ENCODE measurements around the gene ANGPTL8.

ANGPTL8 gene

DNA sequence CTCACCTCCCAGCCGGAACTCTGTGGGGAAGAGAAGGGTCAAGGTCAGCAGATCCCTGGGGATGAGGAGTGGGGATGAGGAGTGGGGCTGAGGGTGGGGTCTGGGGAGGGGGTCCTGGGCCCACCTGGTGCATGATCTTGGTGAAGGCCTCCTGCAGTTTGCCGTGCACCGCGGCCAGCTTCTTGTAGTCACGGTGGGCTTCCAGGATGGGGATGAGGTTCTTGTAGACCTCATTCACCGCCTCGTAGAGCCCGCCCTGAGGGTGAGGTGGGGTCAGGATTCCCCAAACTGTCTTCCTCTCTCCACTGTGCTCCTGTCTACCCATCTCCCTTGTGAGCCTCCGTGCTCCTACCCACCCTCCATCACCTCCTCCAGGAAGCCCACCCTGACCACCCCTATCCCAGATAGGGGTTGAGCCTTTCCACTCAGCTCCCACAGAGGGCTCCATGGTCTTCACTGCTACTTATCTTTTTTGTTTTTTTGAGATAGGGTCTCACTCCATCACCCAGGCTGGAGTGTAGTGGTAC is 35.3 kb upstream of the ANGPTL8 start:
- DNase-seq: no peak

DNA sequence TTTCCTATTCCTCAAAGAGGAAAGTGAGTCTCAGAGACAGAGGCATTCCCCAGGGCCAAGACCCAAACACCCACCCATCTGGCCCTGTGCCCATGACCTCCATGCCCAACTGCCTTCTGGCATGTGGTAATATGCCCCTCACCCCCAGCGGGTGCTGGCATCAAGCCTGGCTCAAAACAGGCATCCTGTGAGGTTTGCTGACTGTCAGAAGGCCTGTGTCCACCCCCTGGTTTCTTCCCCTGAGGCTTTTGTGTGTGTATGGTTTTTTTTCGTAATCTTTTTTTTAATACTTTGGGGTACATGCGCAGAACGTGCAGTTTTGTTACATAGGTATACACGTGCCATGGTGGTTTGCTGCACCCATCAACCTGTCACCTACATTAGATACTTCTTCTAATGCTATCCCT is 34.5 kb upstream of the ANGPTL8 start:
- DNase-seq: no peak

DNA sequence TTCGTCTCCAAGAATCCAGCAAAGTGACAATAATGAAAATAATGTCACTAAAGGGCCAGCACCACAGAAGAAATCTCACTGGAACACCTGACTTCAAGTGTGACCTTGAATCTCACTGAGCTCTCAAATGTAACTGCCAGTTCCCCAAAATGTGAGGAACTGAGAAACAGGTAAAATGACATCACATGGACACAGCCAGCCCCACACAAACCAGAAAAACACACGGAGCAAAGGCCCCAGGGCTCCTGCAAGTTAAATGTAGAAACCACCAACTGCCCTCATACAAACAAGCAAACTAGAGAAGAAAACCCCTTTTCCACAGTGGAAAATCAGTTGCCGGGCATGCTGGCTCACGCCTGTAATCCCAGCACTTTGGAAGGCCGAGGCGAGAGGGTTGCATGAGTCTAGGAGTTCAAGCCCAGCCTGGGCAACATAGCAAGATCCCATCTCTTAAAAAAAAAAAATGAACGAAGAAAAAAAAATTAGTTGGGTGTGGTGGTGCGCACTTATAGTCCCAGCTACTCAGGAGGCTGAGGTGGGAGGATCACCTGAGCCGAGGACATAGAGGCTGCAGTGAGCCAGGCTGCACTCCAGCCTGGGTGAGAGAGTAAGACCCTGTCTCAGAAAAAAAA is 33.4 kb upstream of the ANGPTL8 start:
- DNase-seq: no peak

DNA sequence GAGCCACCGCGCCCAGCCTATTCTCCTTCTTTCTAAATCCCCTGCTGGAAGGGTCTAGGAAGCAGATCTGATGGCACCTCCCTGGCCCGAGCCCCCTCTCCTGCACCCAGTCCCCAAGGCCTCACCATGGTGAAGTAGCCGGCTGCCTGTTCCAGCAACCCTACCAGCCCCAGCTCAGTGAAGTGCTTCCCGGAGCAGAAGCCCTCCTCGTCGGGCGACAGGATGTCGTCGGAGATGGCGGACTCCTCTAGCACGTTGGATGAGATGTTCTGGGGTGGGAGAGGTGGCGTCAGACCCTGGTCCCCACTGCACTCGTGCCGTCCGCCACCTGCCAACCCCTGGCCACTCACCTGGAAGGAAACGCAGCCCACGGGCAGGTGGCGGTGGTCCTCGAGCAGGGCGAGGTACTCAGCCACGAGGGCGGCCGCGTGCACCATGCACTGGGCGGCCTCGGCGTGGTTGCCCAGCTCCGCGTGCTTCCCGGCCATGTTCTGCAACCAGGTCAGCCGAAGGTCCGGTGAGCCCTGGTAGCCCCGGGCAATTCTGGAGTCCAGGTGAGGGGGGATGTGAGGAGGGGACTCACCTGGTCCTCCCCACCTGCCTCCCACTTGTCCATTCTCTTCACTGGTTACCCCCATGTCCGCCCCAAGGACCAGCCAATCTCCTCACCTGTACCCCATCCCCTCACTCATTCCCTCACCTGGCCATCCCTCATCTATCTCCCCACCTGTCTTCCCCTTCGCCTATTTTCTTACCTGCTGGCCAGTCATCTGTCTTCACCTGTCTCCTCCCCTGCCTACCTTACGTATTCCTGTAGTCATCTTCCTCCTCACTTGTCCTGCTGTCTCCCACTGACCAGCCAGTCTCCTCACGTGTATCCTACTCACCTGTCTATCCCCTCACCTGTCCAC is 30.6 kb upstream of the ANGPTL8 start:
- no peak for DNase-seq

DNA sequence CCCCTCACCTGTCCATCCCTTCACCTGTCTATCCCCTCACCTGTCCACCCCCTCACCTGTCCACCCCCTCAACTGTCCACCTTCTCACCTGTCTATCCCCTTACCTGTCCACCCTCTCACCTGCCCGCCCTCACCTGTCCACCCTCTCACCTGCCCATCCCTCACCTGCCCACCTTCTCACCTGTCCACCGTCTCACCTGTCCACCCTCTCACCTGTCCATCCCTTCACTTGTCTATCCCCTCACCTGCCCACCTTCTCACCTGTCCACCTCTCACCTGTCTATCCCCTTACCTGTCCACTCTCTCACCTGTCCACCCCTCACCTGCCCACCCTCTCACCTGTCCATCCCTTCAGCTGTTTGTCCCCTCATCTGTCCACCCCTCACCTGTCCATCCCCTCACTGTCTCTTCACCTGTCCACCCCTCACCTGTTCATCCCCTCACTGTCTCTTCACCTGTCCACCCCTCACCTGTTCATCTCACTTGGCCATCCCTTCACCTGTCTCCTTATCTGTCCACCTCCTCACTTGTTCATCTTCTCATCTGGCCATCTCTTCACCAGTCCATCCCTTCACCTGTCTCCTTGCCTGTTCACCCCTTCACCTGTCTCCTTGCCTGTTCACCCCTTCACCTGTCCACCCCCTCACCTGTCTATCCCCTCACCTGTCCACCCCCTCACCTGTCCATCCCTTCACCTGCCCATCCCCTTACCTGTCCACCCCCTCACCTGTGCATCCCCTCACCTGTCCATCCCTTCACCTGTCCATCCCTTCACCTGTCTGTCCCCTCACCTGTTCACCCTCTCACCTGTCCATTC is 29.4 kb upstream of the ANGPTL8 start:
- DNase-seq: no peak

DNA sequence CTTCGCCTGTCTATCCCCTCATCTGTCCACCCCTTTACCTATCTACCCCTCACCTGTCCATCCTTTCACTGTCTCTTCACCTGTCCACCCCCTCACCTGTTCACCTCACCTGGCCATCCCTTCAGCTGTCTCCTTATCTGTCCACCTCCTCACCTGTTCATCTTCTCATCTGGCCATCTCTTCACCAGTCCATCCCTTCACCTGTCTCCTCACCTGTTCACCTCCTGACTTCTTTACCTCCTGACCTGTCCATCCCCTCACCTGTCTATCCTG is 28.8 kb upstream of the ANGPTL8 start:
- DNase-seq: no peak

DNA sequence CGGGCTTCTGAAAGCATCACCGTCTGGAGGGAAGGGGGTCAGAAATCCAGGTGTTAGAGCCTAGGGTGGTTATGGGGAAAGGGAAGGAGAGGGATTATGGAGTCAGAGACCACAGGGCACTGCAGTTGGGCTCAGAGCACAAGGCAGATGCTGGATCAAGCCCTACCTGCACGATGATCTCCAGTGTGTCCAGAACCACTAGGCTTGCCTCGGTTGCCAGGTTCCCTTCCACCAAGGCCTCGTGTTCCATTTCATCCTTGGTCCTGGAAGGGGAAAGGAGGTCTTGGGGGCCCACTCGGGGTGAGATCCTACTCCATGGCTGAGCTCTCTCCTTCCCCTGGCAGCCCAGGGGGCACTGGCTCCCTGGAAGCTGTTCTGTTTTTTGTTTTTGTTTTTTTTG is 25.0 kb upstream of the ANGPTL8 start:
- no peak for DNase-seq

DNA sequence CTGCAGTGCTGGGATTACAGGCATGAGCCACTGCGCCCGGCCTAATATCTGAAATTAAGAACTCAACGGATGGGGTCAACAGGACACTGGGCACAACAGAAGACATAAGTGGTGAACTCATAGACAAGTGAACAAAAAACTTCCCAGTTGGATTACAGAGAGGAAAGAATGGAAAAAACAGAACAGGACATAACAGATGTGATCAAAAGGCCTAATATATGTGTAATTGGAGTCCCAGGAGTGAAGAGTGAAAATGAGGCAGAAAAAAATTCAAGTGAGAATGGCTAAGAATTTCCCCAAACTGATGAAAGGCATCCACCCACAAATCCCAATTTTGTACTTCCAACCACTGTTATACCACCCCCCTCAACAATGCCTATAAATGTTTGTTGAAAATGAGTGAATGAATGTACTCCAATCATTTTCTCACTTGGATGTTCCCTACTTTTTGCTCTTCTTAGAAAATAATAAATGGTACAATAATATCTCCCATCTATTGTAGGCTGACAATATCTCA is 18.3 kb upstream of the ANGPTL8 start:
- no peak for DNase-seq

DNA sequence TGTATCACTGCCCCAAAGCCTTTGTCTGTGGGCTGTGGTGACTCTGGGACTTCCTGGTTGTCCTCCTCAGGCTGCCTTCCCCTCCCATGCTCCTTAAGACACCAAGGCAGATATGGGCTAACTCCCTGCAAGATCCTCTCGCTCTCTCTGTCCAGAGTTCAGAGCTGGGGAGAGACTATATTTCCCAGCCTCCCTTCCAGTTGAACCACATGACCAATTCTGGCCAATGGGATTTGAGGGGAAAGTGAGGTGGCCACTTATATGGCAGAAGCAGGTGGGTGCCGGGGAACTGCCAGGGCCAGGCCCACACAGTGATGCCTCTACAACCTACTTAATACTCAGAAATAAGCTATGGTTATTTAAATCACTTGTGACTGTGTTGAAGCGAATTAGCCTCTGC is 16.2 kb upstream of the ANGPTL8 start:
- no peak for DNase-seq

DNA sequence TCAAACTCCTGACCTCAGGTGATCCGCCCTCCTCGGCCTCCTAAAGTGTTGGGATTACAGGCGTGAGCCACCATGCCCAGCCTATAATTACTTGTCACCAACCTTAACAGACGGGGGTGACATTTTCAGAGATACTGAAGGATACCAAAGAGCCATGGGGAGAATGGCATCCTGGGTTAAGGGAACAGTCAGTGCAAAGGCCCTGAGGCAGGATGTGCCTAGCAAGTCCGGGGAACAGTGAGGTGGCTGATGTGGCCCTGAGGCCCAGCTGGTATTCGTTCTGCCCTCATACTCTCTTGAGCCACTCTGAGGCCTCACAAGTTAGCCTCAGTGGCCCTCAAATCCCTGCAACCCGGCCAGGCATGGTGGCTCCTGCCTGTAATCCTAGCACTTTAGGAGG is 15.0 kb upstream of the ANGPTL8 start:
- DNase-seq: no peak

DNA sequence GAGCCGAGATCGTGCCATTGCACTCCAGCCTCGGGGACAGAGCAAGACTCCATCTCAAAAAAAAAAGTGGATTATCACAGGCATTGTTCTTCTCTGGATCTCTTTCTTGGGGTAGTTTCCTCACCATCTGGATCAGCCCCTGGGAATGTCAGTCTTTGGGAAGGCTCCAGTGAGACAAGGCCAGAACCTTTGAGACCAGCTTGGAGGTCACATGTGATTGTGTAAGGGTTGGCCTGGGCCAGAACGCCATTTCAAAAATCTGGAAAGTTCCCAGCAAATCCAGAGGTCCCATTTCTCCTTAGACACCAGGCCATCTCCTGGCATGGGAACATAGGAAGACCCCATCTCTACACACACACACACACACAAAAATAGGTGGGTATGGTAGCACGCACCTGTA is 14.2 kb upstream of the ANGPTL8 start:
- DNase-seq: no peak

DNA sequence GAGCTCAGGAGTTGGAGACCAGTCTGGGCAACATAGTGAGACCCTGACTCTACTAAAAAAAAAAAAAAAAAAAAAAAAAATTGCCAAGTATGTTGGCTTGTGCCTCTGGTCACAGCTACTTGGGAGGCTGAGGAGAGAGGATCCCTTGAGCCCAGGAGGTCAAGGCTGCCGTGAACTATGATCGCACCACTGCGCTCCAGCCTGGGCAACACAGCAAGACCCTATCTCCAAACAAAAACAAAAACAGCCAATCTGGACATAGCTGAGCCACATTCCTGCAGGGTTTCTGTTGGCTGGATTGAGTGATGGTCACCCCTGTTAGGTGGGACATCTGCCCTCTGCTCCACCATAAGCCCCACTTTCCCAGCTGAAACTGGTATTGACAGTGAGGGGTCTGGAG is 13.6 kb upstream of the ANGPTL8 start:
- no peak for DNase-seq

DNA sequence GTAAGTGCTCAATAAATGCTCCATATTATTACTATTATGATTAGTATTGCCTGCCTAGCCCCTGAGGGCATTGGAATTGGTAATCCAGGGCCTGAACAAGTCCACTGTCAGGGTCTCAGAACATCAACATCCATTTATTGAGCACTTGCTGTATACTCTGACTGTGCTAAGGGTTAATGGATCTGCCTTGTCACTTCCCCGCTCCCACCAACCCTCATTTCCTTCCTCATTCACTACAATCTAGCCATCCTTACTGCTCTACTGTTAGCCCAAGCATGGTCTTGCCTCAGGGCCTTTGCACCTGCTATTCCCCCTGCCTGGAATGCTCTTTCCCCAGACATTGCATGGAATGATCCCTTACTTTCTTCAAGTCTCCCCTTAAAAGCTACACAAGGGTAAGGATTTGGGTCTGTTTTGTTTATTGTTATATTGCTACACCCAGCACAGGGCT is 12.7 kb upstream of the ANGPTL8 start:
- DNase-seq: no peak

DNA sequence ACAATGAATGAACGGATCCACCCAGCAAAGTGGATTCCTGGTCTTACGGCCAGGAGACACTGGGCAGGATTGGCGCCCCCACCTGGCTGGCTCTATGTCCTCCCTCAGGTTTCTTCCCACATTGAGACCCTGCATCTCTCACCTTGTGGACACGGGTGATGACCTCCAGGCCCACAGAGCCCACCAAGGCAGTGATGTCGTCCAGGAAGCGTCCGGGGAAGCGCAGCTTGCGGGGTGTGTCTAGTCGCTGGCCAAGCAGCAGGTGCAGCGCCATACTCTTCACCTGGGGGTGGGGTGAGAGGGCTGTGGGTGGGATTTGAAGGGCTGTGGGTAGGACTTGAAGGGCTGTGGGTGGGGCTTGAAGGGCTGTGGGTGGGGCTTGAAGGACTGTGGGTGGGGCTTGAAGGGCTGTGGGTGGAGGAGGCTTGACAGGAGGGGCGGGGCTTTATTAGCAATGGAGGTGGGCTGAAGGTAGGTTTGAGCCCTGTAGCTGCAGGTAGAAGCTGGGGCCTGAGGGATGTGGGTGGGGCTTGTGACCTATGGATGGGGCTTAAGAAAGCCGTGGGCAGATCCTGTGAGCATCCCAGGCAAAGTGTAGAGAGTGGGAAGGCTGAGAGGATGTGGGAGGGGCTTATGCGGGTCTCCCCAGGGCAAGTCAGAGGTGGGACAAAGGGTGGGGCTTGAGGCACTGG is 12.1 kb upstream of the ANGPTL8 start:
- DNase-seq: no peak

DNA sequence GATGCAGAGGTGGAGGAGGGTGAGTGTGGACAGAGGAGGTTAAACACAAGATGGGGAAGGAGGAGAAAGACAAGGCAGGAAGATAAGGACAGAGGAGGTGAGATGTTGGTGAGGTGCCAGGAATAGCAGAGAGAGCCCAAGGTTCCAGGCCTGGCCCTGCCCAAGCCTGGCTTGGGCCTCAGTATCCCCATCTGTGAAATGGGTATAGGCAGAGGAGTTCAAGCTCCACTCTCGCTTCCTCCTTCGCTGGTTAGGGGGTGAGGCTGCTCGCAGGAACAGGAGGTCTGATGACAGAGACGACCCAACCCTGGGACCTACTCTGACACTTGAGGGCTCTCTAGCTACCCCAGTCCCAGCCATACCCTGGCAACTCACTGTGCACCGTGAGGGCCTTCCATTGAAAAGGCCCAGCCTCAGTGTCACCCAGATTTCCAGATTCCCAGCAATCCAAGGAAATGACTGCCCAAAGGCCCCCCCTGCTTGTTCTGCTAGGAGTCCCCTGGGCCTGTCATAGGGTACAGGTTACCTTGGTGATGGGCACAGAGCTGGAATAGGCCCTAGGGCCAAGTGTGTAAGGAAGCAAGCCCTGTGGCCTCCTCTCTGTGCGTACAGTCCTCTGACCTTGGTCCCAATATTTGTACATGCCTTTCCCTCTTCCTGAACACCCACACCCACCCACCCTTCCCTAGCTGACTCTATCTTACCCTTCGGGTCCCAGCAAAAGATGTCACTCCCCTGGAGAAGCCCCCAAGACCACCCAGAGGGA is 8.6 kb upstream of the ANGPTL8 start:
- no peak for DNase-seq

DNA sequence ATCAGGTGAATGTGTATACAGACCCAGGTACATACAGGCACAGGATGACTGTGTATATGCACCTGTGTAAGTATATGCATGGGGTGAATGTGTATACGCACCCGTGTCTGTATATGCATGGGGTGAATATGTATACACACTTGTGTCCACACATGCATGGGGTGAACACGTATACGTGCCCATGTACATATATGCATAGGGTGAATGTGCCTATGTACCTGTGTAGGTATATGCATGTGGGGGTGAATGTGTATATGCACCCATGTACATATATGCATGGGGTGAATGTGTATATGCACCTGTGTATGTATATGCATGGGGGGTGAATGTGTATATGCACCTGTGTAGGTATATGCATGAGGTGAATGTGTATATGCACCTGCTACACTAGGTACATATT is 6.9 kb upstream of the ANGPTL8 start:
- DNase-seq: no peak

DNA sequence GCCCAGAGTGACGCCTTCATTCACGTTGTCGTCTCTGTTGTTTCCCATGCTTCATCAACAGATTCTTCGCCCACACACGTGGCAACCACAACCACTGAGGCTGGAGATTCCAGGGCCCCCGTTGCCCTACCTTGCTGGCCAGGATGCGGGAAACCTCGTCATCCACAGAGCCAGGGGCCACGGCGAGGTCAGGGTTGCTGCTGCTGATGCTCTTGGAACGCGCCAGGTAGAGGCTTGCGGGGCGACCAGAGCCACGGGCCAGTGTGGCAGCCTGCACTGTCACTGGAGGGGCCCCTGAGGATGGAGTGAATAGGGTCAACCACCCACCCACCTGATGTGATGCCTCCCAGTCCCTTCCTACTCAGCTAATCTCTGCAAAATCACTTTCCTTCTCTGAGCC is 6.3 kb upstream of the ANGPTL8 start:
- no peak for DNase-seq

DNA sequence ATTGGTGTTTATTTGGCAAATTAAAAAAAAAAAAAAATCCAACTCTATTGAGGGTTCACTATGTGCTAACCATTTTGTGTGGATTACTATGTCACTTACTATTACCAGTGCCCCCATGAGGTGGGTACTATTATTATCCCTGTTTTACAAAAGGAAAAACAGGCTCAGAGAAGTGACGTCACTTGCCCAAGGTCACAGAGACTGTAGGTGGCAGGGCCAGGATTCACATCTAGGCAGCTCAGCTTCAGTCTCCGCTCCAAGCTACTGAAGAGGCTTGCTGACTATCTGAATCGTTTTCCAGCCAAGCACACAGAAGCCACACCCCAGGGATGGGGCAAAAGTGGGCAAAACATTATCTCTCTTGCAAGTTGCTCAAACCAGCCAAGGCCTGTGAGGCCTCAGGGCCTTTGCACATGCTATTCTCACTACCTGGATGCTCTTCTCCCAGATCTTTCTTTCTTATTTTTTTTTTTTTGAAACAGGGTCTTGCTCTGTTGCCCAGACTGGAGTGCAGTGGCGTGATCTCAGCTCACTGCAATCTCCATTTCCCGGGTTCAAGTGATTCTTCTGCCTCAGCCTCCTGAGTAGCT is 4.8 kb upstream of the ANGPTL8 start:
- DNase-seq: no peak

DNA sequence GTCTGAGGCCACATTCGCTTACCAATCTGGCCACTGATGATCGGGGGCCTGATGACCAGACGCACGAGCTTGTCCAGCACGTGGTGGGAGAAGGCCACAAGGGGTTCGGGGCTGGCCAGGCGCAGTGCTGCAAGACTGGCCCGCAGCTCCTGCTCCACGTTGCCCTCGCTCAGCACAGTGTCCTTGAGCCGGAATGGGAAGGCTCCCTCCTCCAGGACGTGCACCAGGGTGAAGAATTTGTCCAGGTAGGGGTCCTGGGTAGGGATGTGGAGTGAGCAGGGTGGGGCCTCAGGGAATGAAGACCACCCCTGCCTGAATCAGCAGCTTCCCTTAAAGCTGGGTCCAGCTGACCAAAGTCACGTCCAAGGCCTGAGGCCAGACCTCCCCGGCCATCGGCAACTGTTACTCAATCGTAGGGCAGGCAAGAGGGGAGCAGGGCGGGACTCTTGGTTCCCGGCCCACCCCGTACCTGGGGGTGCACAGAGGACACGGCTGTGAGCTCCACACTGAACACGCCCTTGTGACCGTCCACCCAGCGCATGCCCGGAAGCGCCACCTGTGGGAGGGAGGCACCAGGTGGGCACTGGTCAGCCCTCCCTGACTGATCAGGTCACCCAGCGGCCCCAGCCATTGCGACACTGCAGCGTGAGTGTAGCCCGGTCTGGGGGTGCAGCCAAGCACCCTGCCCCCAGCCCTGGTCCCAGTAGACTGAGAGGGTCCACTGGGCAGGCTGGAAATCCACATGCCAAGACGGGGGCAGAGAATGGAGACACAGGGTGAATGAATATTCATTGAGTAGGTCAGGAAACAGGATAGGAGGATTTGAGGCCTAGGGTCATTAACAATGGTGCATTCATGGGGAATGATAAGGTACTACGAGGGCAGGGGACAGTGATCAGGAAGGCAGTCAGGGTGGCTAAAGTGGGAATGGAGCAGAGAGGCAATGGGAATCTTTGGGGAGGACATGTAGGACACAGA is 2.8 kb upstream of the ANGPTL8 start:
- no peak for DNase-seq

DNA sequence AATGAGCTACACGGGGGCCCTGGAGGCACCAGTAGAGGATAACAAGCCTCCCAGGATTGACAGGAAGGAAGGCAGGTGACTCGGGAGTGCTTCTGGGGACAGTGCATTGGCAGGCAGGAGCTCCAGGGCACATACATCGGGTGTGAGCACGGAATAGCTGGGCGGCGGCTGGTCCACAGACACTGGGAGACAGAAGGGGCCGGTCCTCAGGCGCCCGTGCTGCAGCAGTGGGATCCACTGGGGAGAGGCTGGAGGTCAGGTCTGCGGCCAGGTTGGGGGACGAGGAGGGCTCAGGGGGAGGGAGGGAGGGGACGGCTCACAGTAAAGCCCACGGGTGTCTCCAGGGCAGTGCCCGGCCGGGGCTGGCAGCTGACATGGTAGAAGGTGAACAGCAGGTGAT is 2.1 kb upstream of the ANGPTL8 start:
- DNase-seq: no peak
